Bone marrow (tissue), 2 donors: ENCODE results near the gene OTX2.

ENCODE experiments used
- DNase-seq, 2 donors: peaks; one replicate each; lab custom pipeline; 2025; lab: John Stamatoyannopoulos, UW

OTX2 gene

DNA sequence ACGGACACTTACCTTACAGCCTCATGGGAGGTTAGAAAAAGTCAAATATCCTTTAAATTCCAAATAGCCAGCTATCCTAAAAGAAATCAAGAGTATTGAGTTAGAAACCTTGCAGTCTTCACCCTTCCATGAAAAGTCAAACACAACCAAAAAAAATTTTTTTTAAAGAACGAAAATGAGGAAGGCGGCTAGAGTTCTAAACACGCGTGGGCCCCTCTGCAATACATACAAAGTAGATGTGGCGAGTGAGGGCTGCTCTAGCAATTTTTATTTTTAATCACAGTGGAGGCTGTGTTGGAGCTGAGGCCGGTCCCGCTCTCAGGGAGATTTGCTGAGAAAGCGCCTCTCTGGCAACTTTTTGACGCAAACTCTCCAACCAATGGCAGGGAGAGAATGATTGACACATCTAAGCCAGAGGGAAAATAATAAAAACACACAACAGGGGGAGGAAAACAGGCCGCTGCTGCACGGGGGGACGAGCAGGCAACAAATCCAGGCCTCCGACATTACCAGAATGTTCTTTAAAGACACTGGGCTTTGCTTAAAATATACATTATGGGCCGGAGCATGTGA, at the start of gene OTX2:
Gene OTX2 (minus strand): TSS at position 333 of the 573 bp plus-strand sequence. CDS start 5,023 bp downstream, outside the sequence.
- DNase-seq = no peak

DNA sequence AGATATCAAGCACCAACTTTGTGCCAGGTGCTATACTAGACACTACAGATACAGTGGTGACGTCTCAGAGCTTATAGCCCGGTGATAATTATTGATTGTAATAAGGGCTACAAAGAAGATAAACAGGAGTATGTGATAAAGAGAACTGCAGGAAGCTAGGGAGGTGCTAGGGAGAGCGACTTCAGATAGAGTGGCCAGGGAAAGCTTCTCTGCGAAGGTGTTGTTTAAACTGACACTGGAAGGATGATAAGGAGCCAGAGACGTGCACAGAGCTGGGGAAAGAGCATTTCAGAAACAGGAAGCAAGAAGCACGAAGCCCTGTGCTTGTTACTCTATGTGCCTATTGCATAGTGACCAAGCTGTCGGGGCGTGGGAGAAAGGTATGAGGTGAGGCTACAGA, 48.1 kb upstream of the OTX2 start:
- no peak for DNase-seq

DNA sequence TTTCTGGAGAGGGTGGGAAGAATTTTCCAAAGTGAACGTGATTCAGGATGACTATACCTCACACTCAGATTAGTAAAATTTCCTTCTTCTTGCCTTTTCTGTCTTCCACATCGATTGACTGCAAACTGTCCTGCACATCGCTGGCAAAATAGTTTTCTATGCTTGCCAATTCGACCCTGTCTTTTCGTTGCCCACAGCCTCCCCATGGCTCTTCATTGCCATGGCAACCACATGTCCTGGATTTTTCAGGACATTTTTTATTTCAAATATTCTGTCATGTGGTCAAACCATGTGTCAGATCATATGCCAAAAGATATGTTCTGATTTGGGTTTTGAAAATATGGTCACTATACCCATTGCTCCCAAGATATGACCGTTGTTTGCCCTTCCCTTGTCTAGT, 46.9 kb upstream of the OTX2 start:
- no peak for DNase-seq

DNA sequence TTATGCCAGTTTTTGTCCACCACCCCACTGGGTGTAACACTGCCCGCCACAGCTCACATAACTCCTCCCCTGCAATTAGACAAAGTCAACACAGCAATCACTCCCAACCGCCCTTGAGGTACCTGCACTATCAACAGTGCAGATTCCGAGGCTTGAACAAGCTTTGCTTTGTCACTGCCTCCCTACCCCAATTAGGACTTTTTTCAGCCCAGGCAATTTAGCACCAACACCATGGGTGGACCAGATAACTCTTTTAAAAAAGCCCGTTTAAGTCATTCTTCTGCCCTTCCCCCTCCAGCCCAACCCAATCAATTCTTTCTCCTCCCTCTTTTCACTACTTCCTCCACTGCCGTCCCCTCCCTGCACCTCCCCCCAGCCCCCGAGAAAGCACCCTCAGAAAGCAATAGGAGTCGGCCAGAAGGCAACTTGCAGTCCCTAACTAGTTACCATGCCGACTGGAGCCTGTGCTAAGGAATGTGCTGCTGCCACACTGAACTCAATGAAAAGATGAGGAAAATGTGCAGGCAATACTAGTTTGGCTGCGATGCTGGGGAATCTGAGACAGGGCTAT, 45.7 kb upstream of the OTX2 start:
- no peak for DNase-seq

DNA sequence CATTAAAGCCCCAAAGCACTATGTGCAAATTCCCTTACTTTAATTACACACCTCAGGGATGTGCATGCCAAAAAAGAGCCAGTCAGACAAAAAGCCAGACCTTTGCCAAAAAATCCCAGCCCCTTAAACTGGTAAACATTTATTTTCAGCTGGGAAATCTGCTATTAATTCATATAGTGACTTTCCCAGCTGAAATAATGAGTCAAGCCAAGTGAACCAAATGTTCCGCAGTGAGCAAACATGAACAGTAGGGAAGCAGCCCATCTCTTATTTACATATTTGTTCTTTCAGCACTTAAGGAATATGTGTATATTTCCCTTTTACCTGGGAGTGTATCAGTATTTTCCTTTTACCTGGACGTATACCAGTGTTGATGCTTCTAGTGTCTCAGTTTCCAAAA, 44.0 kb upstream of the OTX2 start:
- no peak for DNase-seq

DNA sequence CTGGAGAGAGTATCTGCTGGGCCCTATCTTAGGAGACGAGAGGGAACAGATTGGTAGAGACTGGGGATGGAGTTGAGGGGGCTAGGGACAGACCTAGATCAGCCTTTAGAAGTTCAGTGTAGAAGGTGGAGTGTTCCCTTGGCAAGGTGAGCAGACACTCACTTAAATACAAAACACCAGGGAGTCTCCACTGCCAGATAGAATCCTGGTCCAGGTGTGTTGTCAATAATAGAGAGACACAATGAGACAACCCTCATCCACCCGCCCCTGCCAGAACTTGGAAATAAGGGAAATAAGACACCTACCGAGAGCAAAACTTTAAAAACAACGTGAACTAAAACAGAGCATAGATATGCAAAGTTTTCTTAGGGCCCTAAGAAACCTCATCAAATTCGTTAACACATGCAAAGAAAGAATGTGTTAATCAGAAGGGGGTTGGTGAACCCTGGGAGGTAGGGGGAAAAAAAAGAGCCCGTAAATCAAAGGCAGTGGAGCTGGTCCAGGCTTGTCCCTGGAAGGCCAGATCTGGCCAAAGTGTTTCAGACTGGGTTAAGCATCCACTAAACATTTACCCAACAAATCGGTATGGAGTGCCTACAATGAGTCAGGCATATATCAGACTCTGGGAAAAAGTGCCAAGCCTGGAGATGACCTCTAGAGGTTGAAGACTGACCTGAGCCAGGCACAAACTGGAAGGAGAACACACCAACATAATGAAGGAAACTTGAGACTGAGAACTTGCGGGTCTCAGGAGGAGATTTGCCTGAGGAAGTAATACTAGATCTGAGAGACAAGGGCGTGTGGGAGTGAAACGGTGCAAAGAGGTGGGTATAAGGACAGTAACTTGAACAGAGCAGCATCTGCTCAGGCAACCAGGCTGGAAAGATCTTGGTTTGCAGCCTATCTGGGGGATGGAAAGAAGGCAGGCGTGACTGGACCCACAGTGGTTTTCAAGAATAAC, 37.0 kb upstream of the OTX2 start:
- no peak for DNase-seq

DNA sequence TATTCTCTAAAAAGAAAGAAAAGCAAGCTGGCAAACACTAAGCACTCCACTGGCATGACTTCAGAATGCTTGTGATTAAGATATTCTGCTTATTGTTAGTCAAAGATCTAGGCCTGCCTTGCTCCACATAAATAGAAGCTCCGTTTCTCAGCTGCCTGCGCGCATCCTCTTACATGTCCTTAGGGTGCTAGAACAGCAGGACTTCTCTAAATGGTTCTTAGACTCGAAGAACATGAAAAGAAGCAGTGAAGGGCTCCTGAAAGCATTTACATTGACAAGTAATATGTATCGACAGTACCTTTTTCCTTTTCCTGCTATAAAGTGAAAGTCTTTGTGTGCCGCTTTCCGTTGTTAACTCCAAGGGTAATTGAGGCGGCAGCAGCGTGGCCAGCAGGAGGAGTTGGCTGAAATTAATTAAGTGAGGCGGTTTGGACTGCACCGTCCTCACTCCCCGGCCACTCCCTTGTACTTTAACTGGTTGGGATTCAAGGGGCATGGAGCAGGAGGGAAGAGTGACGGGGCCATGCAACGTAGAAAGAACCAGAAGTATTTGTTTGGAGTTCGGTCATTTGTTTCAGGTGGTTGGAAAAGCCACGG, 34.2 kb upstream of the OTX2 start:
- no peak for DNase-seq

DNA sequence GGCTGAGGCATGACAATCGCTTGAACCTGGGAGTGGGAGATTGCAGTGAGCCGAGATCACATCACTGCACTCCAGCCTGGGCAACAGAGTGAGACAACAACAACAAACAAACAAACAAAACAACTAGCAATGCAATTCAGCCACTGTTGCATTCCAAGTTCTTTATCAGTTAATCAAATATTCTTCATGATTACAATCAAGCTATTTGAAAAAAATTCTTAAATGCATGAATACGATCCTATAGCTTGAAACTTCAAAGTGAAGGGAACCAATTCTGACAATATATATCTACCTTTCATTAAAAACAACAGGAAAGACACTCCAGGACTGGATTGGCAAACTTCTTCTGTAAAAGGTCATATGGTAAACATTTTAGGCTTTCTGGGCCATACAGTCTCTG, 31.3 kb upstream of the OTX2 start:
- DNase-seq = no peak

DNA sequence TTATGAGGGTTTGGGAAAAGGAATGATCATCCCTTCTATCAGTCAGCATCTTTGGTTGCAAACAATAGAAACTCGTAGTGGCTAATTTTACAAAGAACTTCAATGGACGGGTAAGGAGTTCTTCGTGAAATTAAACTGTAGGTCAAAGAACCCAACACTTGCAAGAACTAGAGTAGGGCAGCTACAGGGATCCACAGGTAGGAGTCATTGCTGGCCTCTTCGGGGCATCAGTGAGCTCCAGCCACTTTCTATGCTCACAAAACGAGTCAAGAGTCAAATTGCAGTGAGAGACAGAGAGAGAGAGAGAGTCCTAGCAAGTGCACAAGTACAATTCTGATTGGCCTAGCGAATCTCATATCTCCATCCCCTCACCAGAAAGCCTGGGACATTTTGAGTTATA, 29.9 kb upstream of the OTX2 start:
- DNase-seq = no peak

DNA sequence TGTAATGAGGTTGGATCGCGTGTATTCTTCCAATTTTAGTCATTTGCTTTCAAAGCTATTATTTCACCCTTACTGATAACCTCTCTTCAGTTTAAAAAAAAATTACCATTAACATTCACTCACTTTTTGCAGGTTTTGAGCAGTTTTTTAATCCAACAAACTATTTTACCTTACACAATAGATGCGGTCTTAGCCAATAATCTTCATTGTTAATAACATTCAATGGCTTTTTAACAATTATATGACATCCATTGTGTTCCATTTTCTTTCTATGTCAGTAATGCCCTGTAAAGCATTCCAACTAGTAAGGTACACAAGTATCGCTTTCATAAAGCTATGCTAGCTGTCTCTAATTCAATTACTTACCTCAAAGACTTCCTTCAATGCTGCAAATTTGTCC, 18.9 kb upstream of the OTX2 start:
- DNase-seq = no peak

DNA sequence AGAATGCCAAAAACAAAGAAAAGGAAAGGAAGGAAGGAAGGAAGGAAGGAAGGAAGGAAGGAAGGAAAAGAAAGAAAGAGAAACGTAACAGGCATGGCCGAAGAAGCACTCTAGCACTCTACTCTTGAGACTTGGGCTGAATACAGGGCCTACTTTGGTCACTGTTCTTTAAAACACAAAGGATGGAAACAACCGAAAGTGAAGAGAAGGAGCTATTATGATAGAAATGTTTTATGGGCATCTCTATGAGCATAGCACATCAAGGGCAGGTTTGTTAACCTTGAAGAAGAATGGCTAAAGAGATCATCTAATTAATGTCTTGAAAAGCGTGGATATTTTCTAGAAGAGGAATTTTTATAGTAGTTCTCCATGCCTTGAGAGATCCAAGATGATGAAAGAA, 15.9 kb upstream of the OTX2 start:
- DNase-seq = no peak

DNA sequence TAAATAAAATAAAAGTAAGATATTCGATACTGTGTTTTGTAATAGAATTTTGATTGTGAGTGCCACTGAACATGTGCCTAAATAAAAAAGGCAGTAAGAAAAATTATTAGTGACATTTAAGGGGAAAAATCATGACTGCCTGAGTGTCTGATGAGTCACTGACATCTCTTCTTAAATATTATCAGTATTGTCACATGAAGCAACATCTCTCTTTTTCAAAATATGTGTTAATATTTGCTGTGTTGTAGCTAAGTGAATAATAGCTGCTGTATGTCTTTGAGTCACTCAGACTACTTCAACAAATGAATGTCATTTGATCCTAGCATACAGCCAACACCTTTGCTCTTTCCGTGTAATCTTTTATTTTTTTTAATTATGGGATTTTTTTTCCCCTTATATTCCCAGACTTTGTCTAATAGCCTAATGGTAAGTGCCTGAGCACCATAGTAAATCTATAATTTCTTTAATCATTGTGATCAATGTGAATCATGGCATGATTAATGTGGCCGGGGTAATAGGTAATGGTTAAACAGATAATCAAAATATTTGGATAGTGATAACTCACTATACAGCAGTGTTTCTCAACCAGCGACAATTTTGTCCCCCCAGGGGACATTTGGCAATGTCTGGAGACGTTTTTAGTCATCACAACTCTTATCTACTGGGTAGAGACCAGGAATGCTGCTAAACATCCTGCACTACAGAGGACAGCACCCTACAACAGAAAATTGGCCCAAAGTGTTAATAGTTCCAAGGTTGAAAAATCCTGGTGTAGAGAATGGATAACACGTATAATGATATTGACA, 11.7 kb upstream of the OTX2 start:
- DNase-seq = no peak

DNA sequence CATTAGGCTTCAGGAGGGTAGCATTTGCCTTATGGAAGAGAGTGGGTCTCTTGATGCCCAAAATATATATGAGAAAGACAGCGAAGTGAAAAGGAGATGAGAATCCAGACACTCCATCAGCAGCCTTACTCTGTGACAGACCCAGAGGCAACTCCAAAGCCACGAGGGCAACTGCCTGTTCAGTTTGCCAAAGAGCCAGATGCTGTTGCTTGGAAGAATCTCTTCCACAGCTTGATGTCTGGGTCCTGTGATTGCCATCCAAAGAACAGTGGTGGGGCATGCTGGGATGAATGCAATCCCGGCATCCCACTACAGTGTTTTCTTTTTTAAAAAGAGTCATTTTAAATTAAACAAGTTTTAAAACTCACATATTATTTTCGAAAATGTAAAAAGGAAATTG, 10.9 kb upstream of the OTX2 start:
- DNase-seq = no peak

DNA sequence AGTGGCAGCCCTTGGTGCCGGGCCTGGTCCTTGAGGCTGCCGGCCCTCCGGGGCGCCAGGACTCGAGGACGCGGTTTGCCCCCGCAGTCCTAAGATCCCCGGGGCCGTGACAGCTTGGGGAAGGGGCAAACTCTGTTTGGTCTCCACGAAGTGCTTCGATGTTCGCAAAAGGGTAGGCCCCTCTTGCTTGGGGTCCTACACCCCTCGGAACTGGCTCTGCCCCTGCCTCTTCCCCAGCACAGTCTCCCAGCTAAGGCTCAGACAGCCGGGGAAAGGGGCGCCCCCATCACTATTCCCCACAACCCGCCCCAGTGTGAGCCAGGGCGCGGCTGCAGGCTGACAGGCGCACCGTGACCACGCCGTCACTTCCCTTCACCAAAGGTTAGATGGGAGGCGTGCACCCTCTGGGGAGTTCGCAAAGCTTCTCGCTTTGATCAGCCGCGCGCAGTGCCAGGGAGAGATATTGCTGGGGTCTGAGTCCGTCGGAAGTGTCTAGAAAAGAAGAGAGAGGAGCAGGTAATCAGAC, 7.2 kb upstream of the OTX2 start:
- no peak for DNase-seq

DNA sequence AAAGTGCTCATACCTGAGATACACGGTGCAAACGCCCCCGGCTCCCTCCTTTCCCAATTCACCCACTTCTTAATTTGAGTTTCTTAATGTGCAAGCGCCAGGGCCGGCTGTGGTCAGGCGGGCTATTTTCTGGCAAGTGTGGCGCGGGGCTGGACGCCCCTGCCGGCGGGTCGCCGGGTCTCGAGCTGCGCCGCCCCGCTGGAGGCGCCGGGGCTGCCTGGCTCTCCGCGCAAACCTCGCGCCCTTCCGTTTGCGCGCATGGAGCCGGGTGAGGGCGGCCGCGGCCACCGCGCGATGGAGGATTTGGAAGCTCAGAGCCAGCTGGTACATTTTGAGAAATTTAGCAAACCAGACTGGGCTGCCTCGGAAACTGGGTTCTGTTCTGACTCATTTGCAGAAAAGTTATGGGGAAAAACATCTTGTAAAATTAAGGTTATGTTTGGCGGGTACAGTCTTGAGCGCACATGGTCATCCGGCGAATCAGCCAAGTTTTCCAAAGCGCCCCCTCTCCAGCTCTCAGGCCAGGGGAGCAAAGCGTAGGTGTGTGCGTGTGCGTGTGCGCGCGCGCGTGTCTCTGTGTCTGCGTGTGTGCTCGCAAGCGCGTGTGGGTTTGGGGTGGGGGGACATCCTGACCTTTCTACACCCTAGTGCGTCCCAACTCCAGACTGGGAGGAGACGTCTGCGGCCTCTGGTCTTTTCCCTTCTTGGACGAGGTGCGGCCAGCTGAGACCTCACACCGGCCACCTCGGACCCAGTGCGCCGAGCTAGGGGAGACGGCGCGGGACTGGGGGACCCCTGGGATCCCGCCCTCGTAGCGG, 6.5 kb upstream of the OTX2 start:
- DNase-seq = no peak

DNA sequence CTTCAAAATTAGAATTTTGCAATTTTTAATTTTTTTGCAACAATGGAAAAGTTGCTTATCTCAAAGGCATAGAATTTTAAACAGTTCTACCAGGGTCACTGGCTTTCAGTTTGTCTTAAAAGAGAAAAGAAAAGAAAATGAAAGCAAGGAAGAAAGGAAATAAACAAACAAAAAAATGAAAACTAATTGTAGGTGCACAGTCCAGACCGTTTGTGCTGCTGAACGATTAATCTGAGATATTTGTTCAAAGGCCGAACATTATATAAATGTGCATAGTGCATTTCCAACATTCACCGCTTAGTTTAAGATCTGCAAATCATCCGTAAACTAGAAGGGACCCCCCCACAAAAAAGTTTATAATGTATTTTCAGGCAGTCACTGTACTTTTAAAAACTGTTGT, 5.5 kb upstream of the OTX2 start:
- no peak for DNase-seq

DNA sequence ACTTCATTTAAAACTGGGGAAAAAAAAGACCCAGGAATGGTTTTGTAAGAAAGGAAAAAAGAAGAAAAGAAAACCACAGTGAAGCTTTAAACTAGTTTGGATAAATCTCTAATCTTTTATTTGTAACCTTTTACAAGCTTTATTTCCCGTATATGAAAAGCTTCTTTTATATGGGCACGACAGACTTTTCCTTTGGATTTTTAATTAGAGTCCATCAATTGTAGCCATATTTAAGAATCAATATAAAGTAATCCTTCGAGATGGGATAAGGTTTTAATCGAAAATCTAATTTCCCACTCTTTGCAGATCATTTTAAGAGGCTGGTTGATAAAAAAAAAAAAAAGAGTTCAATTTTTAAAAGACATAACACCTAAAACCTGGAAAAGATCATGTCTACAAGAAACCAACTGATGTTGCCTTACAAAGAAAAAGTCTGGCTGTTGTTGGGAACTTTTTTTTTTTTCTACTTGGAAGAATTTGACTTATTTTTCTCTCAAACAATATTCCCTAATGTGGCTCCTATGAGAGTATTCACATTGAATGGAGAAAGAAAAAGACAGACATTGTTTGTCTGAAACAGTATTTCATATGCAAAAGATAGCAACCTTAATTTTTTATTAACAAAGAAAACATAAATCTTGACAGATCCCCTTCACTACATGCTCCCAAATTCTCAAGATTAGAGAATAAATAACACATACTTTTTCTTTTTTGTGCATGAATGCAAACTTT, 4.9 kb upstream of the OTX2 start:
- no peak for DNase-seq

DNA sequence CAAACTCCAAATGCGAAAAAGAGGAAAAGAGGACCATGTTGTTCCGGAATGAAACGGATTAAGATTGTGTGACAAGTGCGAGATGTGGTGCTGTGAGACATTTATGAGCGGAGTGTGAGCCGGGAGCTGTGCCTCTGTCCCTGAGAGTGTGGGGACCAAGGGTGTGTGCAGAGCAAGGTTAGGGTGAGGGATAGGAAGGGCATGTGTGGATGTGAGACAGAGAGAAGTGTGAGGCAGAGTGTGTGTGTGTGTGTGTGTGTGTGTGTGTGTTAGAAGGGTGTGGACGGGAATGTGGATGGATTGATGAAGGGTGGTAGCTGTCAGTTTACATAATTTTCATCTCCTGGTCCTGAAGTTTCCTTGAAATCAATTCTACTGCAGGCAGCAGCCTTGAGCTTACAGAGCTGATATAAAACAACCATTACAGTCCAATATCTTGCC, 4.3 kb upstream of the OTX2 start:
- DNase-seq = no peak

DNA sequence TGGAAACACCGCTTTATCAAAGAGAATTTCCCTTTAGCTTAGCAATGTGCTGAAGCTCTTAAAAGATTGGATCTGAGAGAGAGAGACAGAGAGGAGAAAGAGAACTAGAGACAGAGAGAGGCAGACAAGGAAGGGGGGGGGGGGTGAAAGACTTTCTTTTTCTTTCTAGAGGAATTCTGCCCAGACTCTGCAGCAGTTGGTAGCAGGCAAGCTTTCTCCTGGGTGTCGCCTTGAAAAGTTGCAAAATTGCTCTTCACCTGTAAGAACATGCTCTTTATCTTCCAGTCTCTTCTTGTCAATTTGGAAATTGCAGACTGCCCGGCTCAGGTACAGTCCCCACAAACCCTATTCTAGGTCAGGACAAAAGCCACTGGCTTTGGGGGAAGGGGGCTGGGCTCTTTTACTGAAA, 2.9 kb upstream of the OTX2 start:
- DNase-seq = no peak
